AG08396 (cell line): ENCODE results near the gene RGPD3.
"Not testable (repeated sequence)": the region's sequence is repeated elsewhere in the genome, so short reads cannot be mapped to it uniquely, and the experiment has no call there.

Experiments used
- DNase-seq: peaks from one replicate; pipeline ENCODE4 v3.0.0; 2012; ENCODE audit warnings: low spot score, mixed read lengths

Gene RGPD3

GRCh38 chr2:106468107-106468506, at the start of gene RGPD3:
TSS of gene RGPD3 (minus strand) at chr2:106468413. CDS start at chr2:106468288, 125 bp downstream.
- DNase-seq = not testable (repeated sequence)

GRCh38 chr2:106517329-106517728, 49.1 kb upstream of the RGPD3 start:
- DNase-seq = no peak

- DNase-seq = no peak
These were observed 48.7 kb upstream of the RGPD3 start for GRCh38 chr2:106516864-106517263.

- DNase-seq = no peak
These were observed 48.2 kb upstream of the RGPD3 start for GRCh38 chr2:106516436-106516835.

- not testable (repeated sequence) for DNase-seq
These were observed 46.6 kb upstream of the RGPD3 start for GRCh38 chr2:106514827-106515226.

GRCh38 chr2:106513391-106513790, 45.2 kb upstream of the RGPD3 start:
- DNase-seq = not testable (repeated sequence)

- DNase-seq = not testable (repeated sequence)
These were observed 43.7 kb upstream of the RGPD3 start for GRCh38 chr2:106511934-106512333.

- not testable (repeated sequence) for DNase-seq
These were observed 43.3 kb upstream of the RGPD3 start for GRCh38 chr2:106511476-106511901.

GRCh38 chr2:106510791-106511190, 42.6 kb upstream of the RGPD3 start:
- not testable (repeated sequence) for DNase-seq

GRCh38 chr2:106509374-106509770, 41.2 kb upstream of the RGPD3 start:
- not testable (repeated sequence) for DNase-seq

GRCh38 chr2:106508660-106509373, 40.6 kb upstream of the RGPD3 start:
- DNase-seq = not testable (repeated sequence)

GRCh38 chr2:106506002-106506687, 37.9 kb upstream of the RGPD3 start:
- not testable (repeated sequence) for DNase-seq

GRCh38 chr2:106504787-106505186, 36.6 kb upstream of the RGPD3 start:
- DNase-seq = not testable (repeated sequence)

GRCh38 chr2:106504192-106504591, 36.0 kb upstream of the RGPD3 start:
- DNase-seq = not testable (repeated sequence)

- not testable (repeated sequence) for DNase-seq
These were observed 34.1 kb upstream of the RGPD3 start for GRCh38 chr2:106502351-106502750.

GRCh38 chr2:106500350-106500749, 32.1 kb upstream of the RGPD3 start:
- not testable (repeated sequence) for DNase-seq

GRCh38 chr2:106498549-106498948, 30.3 kb upstream of the RGPD3 start:
- not testable (repeated sequence) for DNase-seq

- DNase-seq = not testable (repeated sequence)
These were observed 24.7 kb upstream of the RGPD3 start for GRCh38 chr2:106492913-106493312.

- not testable (repeated sequence) for DNase-seq
These were observed 24.2 kb upstream of the RGPD3 start for GRCh38 chr2:106492399-106492798.

GRCh38 chr2:106489701-106490100, 21.5 kb upstream of the RGPD3 start:
- not testable (repeated sequence) for DNase-seq

- not testable (repeated sequence) for DNase-seq
These were observed 19.4 kb upstream of the RGPD3 start for GRCh38 chr2:106487386-106488191.
